Measurements from ENCODE around the gene ERCC1.

DNA sequence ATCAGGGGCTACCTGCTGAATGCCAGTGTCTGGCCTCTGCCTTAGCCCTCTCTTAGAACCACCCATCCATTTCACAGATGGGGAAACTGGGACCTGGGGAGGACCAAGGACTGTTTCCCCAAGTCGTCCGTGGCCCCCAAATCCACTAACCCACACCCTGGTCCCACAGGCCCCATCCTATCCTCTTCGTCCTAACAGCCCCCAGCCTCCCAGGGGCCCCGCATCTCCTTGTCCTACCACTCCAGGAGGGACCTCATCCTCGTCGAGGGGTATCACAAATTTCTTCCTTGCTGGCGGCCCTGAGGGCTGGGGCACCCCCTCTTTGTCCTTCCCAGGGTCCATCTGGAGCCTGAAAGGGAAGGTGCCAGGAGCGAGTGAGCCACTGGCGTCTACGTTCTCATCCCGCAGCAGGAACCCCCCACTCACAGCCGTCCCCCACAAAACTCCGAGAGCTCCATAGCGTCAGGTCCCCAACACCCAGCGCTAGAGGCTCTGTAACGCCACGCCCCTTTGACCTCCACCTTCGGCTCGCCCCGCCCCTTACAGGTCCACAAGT is 606 bp downstream of the ERCC1 start:
- TF ChIP-seq POLR2A (IDR thresholded peaks at IDR 0.05) (no peak), CTCF (IDR thresholded peaks at IDR 0.05) (no peak), POLR2AphosphoS5 (IDR thresholded peaks at IDR 0.05) (no peak)

Measured in breast epithelium (tissue), 3 donors.